Tibial nerve (tissue), 3 donors: ENCODE results near the gene MEF2C.

Source experiments
- CTCF ChIP-seq, 5 experiments: fragments of 200-600 bp in 3 of 5; fragments of 450-650 bp in 2 of 5; sonication (generic) in 3 of 5; IDR thresholded peaks; one replicate each; pipeline ENCODE4 v1.5.1; 2016 to 2019; ENCODE audit warnings: antibody characterized with exemption in 5 of 5, mild to moderate bottlenecking in 3 of 5, moderate library complexity in 2 of 5
- POLR2A ChIP-seq, 2 donors: fragments of 450-650 bp; IDR thresholded peaks; one replicate each; pipeline ENCODE4 v1.6.1; 2017; ENCODE audit warnings: antibody characterized with exemption in 2 of 2, mild to moderate bottlenecking in 2 of 2, moderate library complexity in 2 of 2

GRCh38 chr5:88689668-88690408 lies 193.1 kb downstream of the MEF2C start:
- TF ChIP-seq POLR2A (IDR thresholded peaks at IDR 0.05) (no peak), CTCF (IDR thresholded peaks at IDR 0.05) (no peak)
